CD4-positive, alpha-beta T cell treated with Interleukin-17A for 4 hours (primary cell): Measurements from ENCODE around the gene SBK2.
"Not testable (repeated sequence)": the region's sequence is repeated elsewhere in the genome, so short reads cannot be mapped to it uniquely, and the experiment has no call there.

ENCODE experiments used
- DNase-seq: peaks from one replicate; pipeline ENCODE4 v3.0.0-alpha.2; 2020; ENCODE audit warnings: mixed read lengths

The SBK2 gene

DNA sequence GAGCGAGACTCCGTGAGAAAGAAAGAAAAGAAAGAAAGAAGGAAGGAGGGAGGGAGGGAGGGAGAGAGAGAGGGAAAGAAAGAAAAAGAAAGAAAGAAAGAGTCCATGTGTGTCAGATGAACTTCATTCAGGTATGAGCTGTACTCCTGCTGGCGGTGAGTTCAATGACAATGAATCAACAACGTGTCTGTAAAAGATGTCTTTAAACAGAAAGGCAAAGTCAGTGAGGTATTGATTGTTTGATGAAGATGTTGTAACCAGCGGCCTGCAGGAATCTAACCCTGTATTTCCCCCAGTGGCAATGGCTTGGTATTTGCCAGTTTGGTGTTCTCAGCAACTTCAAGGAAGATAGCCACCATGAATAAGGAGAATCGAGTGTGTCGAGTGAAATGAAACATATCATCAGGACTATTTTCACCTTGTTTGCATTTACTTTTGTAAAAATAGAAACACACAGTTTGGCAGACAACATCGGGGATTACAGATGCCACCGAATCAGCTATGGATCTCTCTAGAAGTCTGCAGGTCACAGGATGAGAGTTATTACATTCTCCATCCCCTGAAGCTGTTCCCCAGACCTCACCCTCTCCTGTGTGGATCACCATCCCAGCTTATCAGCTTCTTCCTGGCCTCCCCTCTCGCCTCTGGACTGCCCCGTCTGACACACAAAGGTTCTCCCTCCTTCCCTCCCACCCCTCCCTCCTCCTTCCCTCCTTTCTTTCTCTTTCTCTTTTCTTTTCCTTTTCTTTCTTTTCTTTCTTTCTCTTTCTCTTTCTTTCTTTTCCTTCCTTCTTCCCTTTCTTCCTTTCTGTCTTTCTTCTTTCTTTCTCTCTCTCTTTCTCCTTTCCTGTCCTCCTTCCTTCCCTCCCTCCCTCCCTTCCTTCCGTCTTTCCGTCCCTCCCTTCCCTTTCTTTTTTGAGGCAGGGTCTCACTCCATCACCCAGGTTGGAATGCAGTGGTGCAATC lies 16.6 kb upstream of the SBK2 start:
- DNase-seq: no peak

DNA sequence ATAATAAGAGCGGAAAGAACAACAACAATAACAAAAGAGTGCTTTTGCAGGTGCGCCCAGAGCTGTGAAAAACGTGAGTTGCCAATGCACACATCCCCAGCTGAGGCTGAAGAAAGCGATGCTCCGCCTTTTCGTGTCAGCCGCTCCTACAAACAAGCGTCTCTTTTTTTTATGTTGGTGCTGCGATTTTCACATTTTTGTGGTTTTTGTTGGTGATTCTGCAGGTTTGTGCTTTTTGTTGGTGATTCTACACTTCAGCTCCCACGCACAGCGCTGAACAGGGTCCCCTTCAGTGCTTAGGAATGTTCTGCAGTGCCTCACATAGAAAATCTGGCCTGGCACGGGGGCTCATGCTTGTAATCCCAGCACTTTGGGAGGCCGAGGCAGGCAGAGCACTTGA lies 15.7 kb upstream of the SBK2 start:
- no peak for DNase-seq

DNA sequence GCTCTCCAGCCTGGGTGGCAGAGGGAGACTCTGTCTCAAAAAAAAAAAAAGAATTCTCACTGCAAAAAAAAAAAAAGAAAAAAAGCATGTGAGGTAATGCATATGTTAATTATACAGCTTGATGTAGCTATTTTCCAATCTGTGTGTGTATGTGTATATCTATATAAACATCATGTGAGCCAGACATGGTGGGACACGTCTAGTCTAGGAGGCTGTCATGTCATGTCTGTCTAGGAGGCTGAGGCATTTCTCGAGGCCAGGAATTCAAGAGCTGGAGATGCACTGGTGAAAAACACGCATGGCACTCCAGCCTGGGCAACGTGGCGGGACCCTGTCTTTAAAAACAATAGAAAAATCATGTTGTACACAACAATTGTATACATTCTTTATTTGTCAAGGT lies 15.3 kb upstream of the SBK2 start:
- no peak for DNase-seq

DNA sequence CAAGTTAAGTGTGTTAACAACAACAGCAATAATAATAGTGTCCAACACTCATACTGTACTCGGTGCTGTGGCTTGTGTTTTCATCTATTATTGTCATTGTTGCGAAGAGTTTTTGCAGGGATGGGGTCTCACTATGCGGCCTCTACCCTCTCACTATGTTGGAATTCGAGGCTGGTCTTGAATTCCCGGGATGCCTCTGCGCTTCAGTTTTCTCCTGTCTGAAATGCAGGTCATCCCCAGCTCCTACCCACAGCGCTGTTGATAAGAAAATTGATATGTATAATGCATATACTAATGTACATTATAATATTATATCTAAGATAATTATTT lies 13.4 kb upstream of the SBK2 start:
- DNase-seq: no peak

DNA sequence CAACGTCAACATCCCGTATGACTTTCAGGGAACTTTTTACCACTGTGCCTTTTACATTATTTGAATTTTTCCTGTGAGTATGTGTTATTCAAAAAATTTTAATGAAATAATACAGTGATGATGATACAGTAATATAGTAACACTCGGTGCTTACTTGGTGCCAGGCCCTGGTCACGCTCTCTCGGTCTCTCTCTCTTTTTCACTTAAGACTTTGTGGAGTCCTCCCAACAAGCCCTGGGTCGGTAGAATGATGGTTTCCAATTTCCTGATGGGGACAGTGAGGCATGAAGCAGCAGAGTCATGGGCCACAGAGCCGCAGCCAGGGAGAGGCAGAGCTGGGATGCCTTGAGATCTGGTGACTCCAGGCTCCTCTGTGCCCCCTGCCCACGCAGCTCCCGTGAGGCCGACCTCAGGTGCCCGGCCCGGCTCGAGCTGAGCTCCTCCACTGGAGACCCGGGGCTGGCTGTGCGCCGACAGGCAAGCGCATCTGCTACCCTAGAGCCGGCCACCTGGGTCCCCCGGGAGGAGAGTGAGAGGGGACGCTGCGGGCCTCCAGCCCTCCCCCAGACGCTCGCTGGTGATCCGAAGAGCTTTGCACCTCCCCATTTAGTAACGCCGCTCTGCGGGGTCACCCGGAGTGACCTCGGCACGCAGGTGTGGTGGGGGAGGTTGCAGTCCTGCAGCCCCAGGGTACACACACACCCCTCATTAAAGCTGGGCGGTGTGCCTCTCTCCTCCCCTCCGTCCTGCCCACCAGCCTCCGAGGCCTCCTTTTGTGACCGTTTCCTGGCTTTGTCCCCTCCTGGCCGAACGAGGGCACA lies 12.8 kb upstream of the SBK2 start:
- no peak for DNase-seq

DNA sequence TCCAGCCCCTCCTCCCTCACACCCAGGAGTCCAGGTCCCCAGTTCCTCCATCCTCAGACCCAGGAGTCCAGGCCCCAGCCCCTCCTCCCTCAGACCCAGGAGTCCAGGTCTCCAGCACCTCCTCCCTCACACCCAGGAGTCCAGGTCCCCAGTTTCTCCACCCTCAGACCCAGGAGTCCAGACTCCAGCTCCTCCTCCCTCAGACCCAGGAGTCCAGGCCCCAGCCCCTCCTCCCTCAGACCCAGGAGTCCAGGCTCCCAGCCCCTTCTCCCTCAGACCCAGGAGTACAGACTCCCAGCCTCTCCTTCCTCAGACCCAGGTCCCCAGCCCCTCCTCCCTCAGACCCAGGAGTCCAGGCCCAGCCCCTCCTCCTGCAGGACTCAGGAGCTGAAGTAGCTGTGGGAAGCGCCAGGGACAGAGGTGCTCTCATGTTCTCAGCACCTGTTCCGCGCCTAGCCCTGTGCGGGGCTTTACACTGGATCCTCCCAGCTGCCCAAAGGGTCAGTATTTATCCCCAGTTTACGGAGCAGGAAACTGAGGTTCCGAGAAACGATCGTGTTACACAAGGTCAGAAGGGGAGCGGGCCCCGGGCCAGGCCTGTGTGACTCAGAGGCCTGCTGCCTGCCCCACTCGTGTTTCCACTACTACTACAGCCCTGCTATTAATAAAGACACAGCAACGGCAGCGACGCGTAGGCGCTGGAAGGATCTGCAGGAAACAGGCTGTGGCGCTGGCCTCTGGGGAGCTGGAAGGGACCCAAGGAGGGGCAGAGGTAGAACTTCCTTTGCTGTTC lies 10.1 kb upstream of the SBK2 start:
- DNase-seq: no peak

DNA sequence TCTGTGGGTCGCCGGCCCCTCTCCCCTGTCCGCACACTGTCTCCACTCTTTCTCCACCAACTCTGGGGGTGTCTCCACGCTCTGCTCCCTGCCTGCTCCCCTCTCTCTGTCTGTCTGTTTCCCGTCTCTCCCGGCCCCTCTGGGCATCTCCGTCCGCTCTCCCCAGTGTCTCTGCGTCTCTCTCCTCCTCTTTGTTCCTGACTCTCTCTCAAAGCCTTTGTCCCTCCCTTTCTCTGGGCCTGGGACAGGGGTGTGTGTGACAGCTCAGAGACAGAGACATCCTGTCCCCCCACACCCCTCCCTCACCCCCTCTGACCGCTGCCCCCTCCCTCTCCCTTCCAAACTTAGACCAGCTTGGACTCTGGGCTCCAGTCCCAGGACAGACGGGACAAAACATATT lies 9.1 kb upstream of the SBK2 start:
- DNase-seq: no peak

DNA sequence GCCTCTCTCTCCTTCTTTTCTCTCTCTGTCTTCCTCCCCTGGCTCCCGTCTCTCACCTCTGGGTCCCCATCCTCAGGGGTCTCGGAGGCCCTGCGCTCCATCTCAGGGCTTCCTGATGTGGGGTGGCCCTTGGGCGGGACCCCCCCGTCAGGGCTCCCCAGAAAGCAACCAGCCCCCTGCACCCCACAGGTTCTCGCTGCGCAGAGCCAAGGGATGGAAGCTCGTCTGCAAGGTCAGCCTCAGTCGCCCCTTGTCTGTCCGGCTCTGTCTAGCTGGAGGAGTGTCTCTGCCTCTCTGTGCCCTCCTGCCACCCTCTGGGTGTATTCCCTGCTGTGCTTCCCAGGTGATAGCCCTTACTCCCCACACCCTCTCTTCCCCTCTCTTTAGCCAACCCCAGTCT lies 8.5 kb upstream of the SBK2 start, which contains the start of gene SBK3:
Gene SBK3, minus strand, starts transcription at position 101 of the 400 bp plus-strand sequence. Its CDS starts 0 bp downstream, at position 101.
- no peak for DNase-seq

DNA sequence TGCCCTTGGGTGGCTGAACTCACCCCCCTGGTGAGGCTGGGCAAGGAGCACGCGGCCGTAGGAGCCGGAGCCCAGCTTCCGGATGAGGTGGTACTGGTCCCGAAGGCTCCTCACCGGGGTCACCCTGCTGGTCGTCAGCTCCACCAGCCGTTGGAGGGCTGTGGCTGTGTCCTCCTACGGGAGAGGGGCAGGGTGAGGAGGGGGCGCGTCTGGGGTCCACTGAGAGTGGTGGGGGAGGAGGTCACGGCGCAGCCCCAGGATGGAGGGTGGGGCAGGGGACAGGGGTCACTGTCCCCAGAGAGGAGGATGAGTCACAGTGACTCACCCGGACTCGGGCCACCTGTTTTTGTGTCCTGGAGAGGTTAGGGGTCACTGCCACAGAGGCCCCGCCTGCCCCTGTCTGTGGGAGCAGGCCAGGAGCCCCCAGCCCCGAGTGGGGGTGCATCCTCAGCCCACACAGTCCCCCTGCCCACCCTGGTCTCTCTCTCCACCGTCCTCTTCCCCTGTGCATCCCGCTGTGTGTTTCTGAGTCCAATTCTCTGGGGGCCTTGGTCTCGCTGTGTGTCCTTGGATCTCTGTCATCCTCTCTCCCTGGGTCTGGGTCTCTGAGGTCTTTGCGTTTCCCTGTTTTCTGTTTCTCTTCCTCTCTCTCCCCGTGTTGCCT lies 8.0 kb upstream of the SBK2 start:
- no peak for DNase-seq

DNA sequence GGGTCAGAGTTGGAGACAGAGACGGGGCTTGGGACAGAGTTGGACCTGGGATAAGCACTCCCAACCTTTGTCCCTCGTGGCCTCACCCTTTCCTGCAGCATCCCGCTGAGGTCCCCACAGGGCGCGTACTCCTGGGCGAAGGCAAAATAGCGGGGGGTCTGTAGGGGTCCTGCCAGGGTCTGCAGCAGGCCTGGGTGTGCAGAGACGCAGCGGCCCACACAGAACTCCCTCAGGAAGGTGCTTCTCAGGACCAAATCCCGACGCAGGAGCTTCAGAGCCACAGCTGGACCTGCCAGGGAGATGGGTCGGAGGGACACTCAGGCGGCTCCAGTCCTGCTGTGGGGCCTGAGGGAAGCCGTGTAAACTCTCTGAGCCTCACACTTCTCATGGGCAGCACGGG lies 7.1 kb upstream of the SBK2 start:
- DNase-seq: no peak

DNA sequence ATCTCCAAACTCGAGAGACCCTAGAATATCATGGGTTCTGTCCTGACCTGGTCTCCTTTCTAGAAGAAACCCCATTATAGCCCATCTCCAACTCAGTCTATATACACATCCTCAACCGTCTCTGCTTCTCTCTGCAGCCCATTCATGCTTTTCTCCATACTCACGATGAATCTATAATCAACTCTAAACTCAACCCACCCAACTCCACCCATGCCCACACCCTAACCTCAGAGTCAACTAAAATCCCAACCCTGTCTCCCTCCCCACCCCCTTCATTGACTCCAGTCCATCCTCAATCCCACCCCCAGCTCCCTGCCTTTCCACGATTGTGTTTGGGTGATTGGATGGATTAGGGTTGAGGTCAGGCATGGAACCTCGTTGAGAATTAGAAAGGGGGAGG lies 6.6 kb upstream of the SBK2 start:
- DNase-seq: no peak

DNA sequence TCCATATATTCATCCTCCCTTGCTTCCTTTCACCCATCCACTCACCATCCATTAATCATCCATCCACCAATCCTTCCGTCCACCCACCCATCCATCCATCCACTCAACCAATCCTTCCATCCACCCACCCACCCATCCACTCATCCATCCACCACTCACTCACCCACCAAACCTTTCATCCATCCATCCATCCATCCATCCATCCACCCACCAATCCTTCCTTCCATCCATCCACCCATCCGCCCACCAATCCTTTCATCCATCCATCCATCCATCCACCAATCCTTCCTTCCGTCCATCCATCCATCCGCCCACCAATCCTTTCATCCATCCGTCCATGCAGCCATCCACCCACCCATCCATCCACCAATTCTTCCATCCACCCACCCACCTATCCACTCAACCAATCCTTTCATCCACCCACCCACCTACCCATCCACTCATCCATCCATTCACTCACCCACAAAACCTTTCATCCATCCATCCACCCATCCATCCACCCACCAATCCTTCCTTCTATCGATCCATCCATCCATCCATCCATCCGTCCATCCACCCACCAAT lies 5.4 kb upstream of the SBK2 start:
- DNase-seq: no peak

DNA sequence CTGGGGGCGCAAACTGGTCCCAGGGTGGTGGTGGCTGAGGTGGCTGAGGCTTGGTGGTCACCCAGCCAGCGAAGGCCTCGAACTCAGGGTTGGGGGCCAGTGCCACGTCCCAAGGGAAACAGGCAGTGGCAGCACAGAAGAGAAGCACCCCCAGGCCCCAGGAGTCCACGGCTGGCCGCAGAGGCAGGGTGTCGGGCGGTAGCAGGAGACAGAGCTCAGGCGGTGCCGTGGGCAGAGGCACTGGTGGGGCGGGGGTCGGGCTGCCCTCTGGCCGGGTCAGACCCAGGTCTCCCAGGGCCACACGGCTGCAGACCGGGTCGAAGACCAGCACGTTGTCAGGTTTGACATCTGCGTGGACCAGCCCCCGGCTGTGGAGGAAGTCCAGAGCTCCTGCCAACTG lies 4.2 kb upstream of the SBK2 start:
- no peak for DNase-seq

DNA sequence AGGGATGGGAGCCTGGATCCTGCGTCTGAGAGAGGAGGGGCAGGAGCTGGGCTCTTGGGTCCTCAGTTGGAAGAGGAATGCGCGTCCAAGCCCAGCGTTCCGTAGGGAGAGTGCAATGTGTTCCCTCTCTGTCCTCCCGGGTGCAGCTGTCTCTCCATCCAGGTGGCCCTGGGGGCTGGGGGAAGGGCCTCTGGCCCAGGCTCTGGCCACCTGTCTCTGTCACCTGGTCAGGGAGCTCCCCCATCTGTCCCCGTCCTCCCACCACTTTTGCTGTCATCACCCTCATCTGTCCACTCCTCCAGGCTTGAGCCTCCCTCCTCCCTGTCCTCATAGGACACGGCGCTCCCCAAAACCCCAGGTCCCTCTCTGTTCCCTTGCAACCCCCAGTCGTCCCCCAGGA lies 3.7 kb upstream of the SBK2 start:
- DNase-seq: no peak

DNA sequence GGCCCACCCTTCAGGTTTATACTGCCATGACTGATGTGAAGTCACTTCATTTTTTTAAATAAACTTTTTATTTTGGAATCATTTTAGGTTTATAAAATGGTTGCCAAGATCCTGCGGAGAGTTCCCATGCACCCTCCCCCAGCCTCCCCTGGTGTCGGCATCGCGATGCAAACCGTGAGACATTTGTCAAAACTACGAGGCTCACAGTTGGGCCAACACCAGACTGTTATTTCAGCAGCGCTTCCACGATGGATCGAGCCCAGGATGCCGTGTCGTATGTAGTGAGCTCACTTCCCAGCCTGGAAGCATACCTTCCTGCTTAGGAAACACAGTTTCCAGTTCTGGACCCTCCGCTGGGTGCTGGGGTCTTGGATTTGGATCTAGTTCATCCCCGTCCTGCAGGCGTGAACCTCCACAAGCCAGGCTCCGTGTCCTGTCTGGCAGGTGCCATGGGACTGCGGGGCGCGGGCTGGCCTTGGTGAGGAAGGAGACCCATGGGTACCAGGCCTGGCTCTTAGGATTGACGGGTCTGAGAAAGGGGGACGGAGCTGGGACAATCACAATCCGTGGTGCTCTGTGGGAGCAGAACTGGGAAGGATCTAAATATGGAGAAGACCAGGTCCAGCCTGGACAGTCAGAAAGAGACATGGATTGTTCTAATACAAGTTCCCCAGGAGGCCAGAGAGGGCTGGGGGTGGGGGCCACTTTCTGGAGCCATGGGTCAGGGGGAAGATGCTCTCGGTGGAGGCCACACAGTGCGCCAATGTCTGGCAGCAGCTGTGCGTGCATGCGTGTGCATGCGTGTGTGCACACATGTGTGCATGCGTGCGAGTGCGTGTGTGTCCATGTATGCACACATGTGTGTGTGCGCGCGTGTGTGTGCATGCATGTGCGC lies 2.4 kb upstream of the SBK2 start:
- DNase-seq: no peak

DNA sequence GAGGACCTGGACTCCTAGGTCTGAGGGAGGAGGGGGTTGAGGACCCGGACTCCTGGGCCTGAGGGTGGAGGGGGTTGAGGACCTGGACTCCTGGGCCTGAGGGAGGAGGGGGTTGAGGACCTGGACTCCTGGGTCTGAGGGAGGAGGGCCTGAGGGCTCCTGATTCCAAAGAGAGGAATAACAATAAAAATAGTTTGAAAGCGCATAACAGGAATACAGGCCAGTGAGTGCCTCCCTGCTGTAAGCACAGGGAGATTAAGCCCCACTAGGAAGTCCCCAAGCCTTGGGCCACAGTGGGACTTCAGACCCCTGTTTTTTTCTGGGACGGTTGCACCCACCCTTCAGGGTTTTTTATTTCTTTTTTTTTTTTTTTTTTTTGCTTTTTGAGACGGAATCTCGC lies 1.2 kb upstream of the SBK2 start:
- DNase-seq: no peak

DNA sequence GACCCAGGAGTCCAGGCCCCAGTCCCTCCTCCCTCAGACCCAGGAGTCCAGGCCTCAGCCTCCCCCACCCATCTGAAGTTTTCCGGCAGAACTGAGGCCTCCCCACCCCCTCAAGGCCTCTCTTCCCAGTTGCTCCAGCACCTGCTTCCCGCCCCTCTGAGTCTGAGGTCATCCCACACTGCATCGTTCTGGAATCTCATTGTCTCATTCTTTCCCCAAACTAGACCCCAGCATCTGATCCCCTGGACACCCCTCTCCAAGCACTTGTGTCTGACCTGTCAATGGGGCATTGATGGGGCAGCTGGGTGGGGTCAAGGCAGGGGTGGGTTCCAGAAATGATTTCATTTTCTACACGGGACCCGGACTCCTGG lies 793 bp upstream of the SBK2 start:
- DNase-seq: no peak

DNA sequence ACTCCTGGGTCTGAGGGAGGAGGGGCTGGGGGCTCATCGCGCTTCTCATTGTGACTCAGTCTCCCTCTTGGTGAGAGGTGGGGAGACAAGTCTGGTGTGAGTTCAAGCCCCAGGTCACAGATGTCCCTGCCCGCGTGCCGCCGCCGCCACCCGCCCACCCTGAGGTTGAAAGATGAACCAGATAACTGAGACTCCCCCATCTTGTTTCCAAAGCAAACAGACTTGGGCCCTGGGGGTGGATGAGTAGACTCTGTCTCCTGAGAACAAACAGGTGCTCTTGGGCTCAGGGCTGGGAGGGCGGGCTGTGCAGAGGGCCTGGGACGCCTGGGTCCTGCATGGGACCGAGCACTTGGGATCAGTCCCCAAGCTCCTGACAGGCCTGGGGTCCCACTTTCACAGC lies 567 bp downstream of the SBK2 start:
- no peak for DNase-seq

DNA sequence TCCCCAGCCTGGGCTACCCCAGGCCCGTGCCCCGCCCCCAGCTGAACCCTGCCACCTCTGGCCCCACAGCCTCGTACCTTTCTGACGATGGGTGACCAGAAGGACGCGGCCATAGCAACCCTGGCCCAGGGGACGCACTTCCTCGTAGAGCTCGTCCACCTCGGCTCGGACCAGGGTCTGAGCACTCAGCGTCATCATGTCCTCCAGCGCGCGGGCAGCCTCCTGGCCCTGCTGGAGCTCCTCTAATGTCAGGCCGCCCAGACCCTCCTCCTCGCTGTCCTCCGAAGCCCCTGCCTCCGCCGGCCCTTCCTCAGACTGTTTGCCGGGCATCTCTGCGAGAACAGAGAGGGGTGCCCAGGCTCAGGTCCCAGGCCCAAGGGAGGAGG lies 975 bp downstream of the SBK2 start:
- no peak for DNase-seq

DNA sequence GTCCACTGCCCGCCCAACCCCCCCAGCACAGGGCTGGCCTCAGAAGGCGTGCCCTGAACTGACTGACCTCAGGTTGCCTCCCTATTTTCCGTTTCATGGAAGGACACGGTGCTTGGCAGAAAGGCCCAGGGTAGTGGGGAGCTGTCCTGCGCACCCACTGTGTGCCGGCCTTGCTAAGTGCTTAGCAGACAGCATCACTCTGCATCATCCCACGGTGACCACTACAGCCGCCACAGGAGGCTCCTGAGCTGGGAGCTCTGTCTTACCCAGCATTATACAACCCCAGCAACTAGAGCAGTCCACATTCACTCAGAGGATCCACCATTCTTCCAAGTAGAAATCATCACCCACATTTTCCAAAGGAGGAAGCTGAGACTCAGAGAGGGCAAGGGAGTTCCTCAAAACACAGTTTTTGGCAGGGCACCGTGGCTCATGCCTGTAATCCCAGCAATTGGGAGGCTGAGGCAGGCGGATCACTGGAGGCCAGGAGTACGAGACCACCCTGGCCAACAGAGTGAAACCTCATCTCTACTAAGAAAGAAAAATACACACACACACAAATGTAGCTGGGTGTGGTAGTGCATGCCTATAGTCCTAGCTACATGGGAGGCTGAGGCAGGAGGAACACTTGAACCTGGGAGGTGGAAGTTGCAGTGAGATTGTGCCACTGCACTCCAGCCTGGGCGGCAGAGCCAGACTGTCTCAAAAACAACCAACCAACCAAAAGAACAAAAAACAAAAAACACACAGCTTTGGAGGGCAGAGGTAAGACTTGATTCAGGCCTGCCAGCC lies 1.6 kb downstream of the SBK2 start:
- DNase-seq: no peak

DNA sequence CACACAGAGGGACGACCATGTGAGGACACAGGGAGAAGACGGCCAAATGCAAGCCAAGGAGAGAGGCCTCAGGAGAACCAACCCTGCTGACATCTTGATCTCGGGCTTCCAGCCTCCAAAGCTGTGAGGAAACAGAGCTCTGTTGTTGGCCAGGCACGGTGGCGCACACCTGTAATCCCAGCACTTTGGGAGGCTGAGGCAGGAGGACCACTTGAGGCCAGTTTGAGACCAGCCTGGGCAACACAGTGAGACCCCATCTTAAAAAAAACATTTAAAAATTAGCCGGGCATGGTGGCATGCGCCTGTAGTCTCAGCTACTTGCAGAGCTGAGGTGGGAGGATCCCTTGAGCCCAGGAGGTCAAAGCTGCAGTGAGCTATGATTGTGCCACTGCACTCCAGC lies 2.7 kb downstream of the SBK2 start:
- not testable (repeated sequence) for DNase-seq
